Loucy (cell line): ENCODE data around the gene RAB3D.

ENCODE experiments used
- H2AFZ ChIP-seq: fragments of 200-600 bp; sonication (generic); 2 replicates; pipeline ENCODE4 v1.6.0; 2016; ENCODE audit warnings: antibody characterized with exemption, mild to moderate bottlenecking, low read length, moderate library complexity
- H3F3A ChIP-seq: fragments of 200-600 bp; 2 replicates; pipeline ENCODE4 v1.6.0; 2016; ENCODE audit warnings: antibody characterized with exemption, low read depth, mild to moderate bottlenecking
- H3K27me3 ChIP-seq: fragments of 200-600 bp; sonication (generic); 2 replicates; pipeline ENCODE4 v1.6.1; 2014; ENCODE audit warnings: low read length, mild to moderate bottlenecking; ENCODE audit not compliant: insufficient read depth, poor library complexity, severe bottlenecking
- H3K36me3 ChIP-seq: fragments of 200-600 bp; sonication (generic); 2 replicates; pipeline ENCODE4 v1.6.1; 2016; ENCODE audit warnings: low read length; ENCODE audit not compliant: insufficient read depth
- H3K4me1 ChIP-seq: fragments of 200-600 bp; sonication (generic); 2 replicates; pipeline ENCODE4 v1.5.1; 2014; ENCODE audit warnings: low read length, mild to moderate bottlenecking; ENCODE audit not compliant: insufficient read depth, poor library complexity, severe bottlenecking
- H3K4me2 ChIP-seq: fragments of 200-600 bp; sonication (generic); 2 replicates; pipeline ENCODE4 v1.6.0; 2014; ENCODE audit warnings: antibody characterized with exemption, low read length, low read depth, mild to moderate bottlenecking; ENCODE audit not compliant: poor library complexity, severe bottlenecking
- H3K4me3 ChIP-seq: fragments of 200-600 bp; sonication (generic); 2 replicates; pipeline ENCODE4 v1.5.1; 2014; ENCODE audit warnings: low read length, mild to moderate bottlenecking, mixed read lengths; ENCODE audit not compliant: poor library complexity, severe bottlenecking
- H3K79me2 ChIP-seq: fragments of 200-600 bp; sonication (generic); 2 replicates; pipeline ENCODE4 v1.6.1; 2014; ENCODE audit warnings: low read length; ENCODE audit not compliant: insufficient read depth
- H3K9ac ChIP-seq: fragments of 200-600 bp; sonication (generic); 2 replicates; pipeline ENCODE4 v1.6.0; 2014; ENCODE audit warnings: mild to moderate bottlenecking, low read depth, low read length, moderate library complexity; ENCODE audit not compliant: poor library complexity, severe bottlenecking
- H3K9me2 ChIP-seq: fragments of 200-600 bp; sonication (generic); replicated peaks from 2 replicates; pipeline ENCODE4 v1.6.1; 2016; ENCODE audit warnings: low read depth, low read length, mixed read lengths
- H3K9me3 ChIP-seq: fragments of 200-600 bp; sonication (generic); 2 replicates; pipeline ENCODE4 v1.6.1; 2014; ENCODE audit warnings: mild to moderate bottlenecking, antibody characterized with exemption, low read length, low read depth; ENCODE audit not compliant: insufficient read depth
- H4K20me1 ChIP-seq: fragments of 200-600 bp; sonication (generic); 2 replicates; pipeline ENCODE4 v1.6.0; 2014; ENCODE audit warnings: antibody characterized with exemption, low read length, mild to moderate bottlenecking; ENCODE audit not compliant: insufficient read depth, poor library complexity, severe bottlenecking
- CTCF ChIP-seq: fragments of 200-600 bp; sonication (generic); conservative IDR thresholded peaks from 2 replicates; pipeline ENCODE4 v1.5.1; 2014; ENCODE audit warnings: mild to moderate bottlenecking, antibody characterized with exemption, low read length
- EZH2phosphoT487 ChIP-seq: fragments of 200-600 bp; IDR thresholded peaks from 2 replicates; pipeline ENCODE4 v1.6.1; 2018; ENCODE audit warnings: antibody characterized with exemption, mild to moderate bottlenecking, moderate library complexity, borderline replicate concordance

The RAB3D gene

DNA sequence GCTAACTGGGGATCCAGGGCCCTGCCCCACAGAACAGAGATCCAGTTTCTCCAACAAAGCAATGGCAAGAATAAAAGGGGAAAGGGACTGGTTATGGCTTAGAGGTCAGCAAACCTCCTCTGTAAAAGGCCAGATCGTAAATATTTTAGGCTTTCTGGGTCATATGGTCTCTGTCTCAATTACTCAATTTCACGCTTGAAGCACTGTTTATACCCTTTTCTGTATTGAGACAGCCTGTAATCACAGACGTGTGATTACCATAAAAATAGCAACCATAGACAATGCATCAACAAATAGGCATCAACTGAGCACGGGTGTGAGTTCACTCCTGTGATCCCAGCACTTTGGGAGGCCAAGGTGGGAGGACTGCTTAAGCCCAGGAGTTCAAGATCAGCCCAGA lies 9.3 kb downstream of the RAB3D start:
- H3K36me3 ChIP-seq, result no peaks in the 10 kb centered on the region
- TF ChIP-seq EZH2phosphoT487 (no peak), CTCF (no peak)
- no peaks in the 10 kb centered on the region for H3K9me2 ChIP-seq
- peaks cover 10% of the 10 kb centered on the region for H3K4me1 ChIP-seq
- H3K4me2 ChIP-seq, result no peak overlapping the region
- H3K4me3 ChIP-seq, result no peak overlapping the region
- H3F3A ChIP-seq, result no peaks in the 10 kb centered on the region
- peaks cover 9% of the 10 kb centered on the region; the same call in 1 of the 2 replicates for H3K79me2 ChIP-seq
- H3K27me3 ChIP-seq, result no peaks in the 10 kb centered on the region
- H3K9ac ChIP-seq, result no peak overlapping the region
- no peaks in the 10 kb centered on the region for H3K9me3 ChIP-seq
- no peak overlapping the region for H2AFZ ChIP-seq
- H4K20me1 ChIP-seq, result no peaks in the 10 kb centered on the region

- H3K4me1 ChIP-seq, result peaks cover 44% of the 10 kb centered on the region
These were observed 13.9 kb downstream of the RAB3D start for GRCh38 chr19:11325544-11325943.

GRCh38 chr19:11324748-11325389 lies 14.6 kb downstream of the RAB3D start:
- peak overlapping the region; percentile 92 for H3K9ac ChIP-seq
- peak overlapping the region; percentile 92 for H3K4me2 ChIP-seq
- H2AFZ ChIP-seq, result no peak overlapping the region

More at GRCh38 chr19:11325544-11325943, 13.9 kb downstream of the RAB3D start:
- H3K79me2 ChIP-seq, result peaks cover 9% of the 10 kb centered on the region; the same call in 1 of the 2 replicates
- TF ChIP-seq EZH2phosphoT487, result no peak
- TF ChIP-seq CTCF, result no peak
- H3F3A ChIP-seq, result peaks cover 6% of the 10 kb centered on the region; the same call in 1 of the 2 replicates
- H4K20me1 ChIP-seq, result no peaks in the 10 kb centered on the region
- H3K9me3 ChIP-seq, result no peaks in the 10 kb centered on the region
- no peaks in the 10 kb centered on the region for H3K27me3 ChIP-seq
- H3K9me2 ChIP-seq, result no peaks in the 10 kb centered on the region
- H3K9ac ChIP-seq, result peak overlapping the region; percentile 92
- H3K36me3 ChIP-seq, result no peaks in the 10 kb centered on the region
- H2AFZ ChIP-seq, result no peak overlapping the region
- no peak overlapping the region for H3K4me3 ChIP-seq
- no peak overlapping the region for H3K4me2 ChIP-seq

More at GRCh38 chr19:11324748-11325389, 14.6 kb downstream of the RAB3D start:
- Histone ChIP-seq H3K36me3 (no peaks in the 10 kb centered on the region), H3K4me3 (peak overlapping the region; percentile 72), H3K79me2 (peaks cover 7% of the 10 kb centered on the region; the same call in 1 of the 2 replicates), H3F3A (peaks cover 6% of the 10 kb centered on the region; the same call in 1 of the 2 replicates), H3K27me3 (no peaks in the 10 kb centered on the region), H3K4me1 (peaks cover 44% of the 10 kb centered on the region), H3K9me2 (no peaks in the 10 kb centered on the region), H3K9me3 (no peaks in the 10 kb centered on the region), H4K20me1 (no peaks in the 10 kb centered on the region)
- TF ChIP-seq CTCF (no peak), EZH2phosphoT487 (no peak)
